Activated naive CD8-positive, alpha-beta T cell (primary cell): ENCODE results near the gene KRT40.

Source experiments
- H3K27ac Mint-ChIP-seq: one replicate; pipeline ENCODE4 v1.8.0; 2021; ENCODE audit warnings: mixed read lengths
- H3K27me3 Mint-ChIP-seq: one replicate; pipeline ENCODE4 v1.8.0; 2021; ENCODE audit warnings: mixed read lengths
- H3K36me3 Mint-ChIP-seq: one replicate; pipeline ENCODE4 v1.8.0; 2021; ENCODE audit warnings: mixed read lengths
- H3K4me1 Mint-ChIP-seq: one replicate; pipeline ENCODE4 v1.8.0; 2021; ENCODE audit warnings: low read depth, mixed read lengths
- H3K4me3 Mint-ChIP-seq: one replicate; pipeline ENCODE4 v1.8.0; 2021; ENCODE audit warnings: mild to moderate bottlenecking, mixed read lengths
- H3K9me3 Mint-ChIP-seq: one replicate; pipeline ENCODE4 v1.8.0; 2021; ENCODE audit warnings: low read depth, mixed read lengths

The KRT40 gene

GRCh38 chr17:40980117-40980516 lies 4.0 kb downstream of the KRT40 start:
- H3K9me3 Mint-ChIP-seq: no peaks in the 10 kb centered on the region
- no peaks in the 10 kb centered on the region for H3K36me3 Mint-ChIP-seq
- H3K4me3 Mint-ChIP-seq: no peak overlapping the region
- peaks cover 13% of the 10 kb centered on the region for H3K27me3 Mint-ChIP-seq
- no peak overlapping the region for H3K27ac Mint-ChIP-seq
- H3K4me1 Mint-ChIP-seq: no peaks in the 10 kb centered on the region

GRCh38 chr17:40978575-40979151 lies 5.5 kb downstream of the KRT40 start:
- no peaks in the 10 kb centered on the region for H3K4me1 Mint-ChIP-seq
- H3K4me3 Mint-ChIP-seq: no peak overlapping the region
- H3K9me3 Mint-ChIP-seq: no peaks in the 10 kb centered on the region
- no peaks in the 10 kb centered on the region for H3K36me3 Mint-ChIP-seq
- H3K27ac Mint-ChIP-seq: no peak overlapping the region
- H3K27me3 Mint-ChIP-seq: peaks cover 11% of the 10 kb centered on the region

- H3K9me3 Mint-ChIP-seq: no peaks in the 10 kb centered on the region
- no peaks in the 10 kb centered on the region for H3K36me3 Mint-ChIP-seq
- H3K4me3 Mint-ChIP-seq: no peak overlapping the region
- peaks cover 10% of the 10 kb centered on the region for H3K27me3 Mint-ChIP-seq
- no peak overlapping the region for H3K27ac Mint-ChIP-seq
- H3K4me1 Mint-ChIP-seq: no peaks in the 10 kb centered on the region
Measured at GRCh38 chr17:40975516-40975915, 8.6 kb downstream of the KRT40 start.

- no peaks in the 10 kb centered on the region for H3K9me3 Mint-ChIP-seq
- H3K4me1 Mint-ChIP-seq: no peaks in the 10 kb centered on the region
- no peaks in the 10 kb centered on the region for H3K36me3 Mint-ChIP-seq
- peaks cover 10% of the 10 kb centered on the region for H3K27me3 Mint-ChIP-seq
- H3K4me3 Mint-ChIP-seq: no peak overlapping the region
- no peak overlapping the region for H3K27ac Mint-ChIP-seq
Measured at GRCh38 chr17:40974366-40974765, 9.8 kb downstream of the KRT40 start.

- Mint-ChIP-seq H3K27ac (no peak overlapping the region), H3K4me3 (no peak overlapping the region), H3K9me3 (no peaks in the 10 kb centered on the region), H3K4me1 (no peaks in the 10 kb centered on the region), H3K27me3 (peaks cover 8% of the 10 kb centered on the region), H3K36me3 (peaks cover 4% of the 10 kb centered on the region)
Measured at GRCh38 chr17:40967582-40967981, 16.5 kb downstream of the KRT40 start.

GRCh38 chr17:40966848-40967247 lies 17.3 kb downstream of the KRT40 start, which contains the start of gene KRT39:
TSS of gene KRT39 (minus strand) at chr17:40966948. CDS start at chr17:40966856, 92 bp downstream.
- H3K4me3 Mint-ChIP-seq: no peak within 1 kb of the TSS
- H3K27me3 Mint-ChIP-seq: peaks cover 8% of the 10 kb centered on the region
- no peak within 1 kb of the TSS for H3K27ac Mint-ChIP-seq
- H3K36me3 Mint-ChIP-seq: peaks cover 4% of the 10 kb centered on the region
- H3K9me3 Mint-ChIP-seq: no peaks in the 10 kb centered on the region
- H3K4me1 Mint-ChIP-seq: no peaks in the 10 kb centered on the region

- Mint-ChIP-seq H3K4me3 (no peak overlapping the region), H3K27ac (no peak overlapping the region), H3K9me3 (no peaks in the 10 kb centered on the region), H3K4me1 (no peaks in the 10 kb centered on the region), H3K27me3 (peaks cover 11% of the 10 kb centered on the region), H3K36me3 (peaks cover 4% of the 10 kb centered on the region)
Measured at GRCh38 chr17:40963838-40964237, 20.3 kb downstream of the KRT40 start.

- Mint-ChIP-seq H3K4me1 (no peaks in the 10 kb centered on the region), H3K27ac (no peak overlapping the region), H3K36me3 (peaks cover 4% of the 10 kb centered on the region), H3K9me3 (no peaks in the 10 kb centered on the region), H3K4me3 (no peak overlapping the region), H3K27me3 (peaks cover 11% of the 10 kb centered on the region)
Measured at GRCh38 chr17:40962059-40962561, 22.0 kb downstream of the KRT40 start.

GRCh38 chr17:40961591-40961990 lies 22.5 kb downstream of the KRT40 start:
- no peaks in the 10 kb centered on the region for H3K9me3 Mint-ChIP-seq
- no peak overlapping the region for H3K27ac Mint-ChIP-seq
- peaks cover 11% of the 10 kb centered on the region for H3K27me3 Mint-ChIP-seq
- H3K4me1 Mint-ChIP-seq: no peaks in the 10 kb centered on the region
- H3K36me3 Mint-ChIP-seq: peaks cover 4% of the 10 kb centered on the region
- H3K4me3 Mint-ChIP-seq: no peak overlapping the region

- H3K27ac Mint-ChIP-seq: no peak overlapping the region
Measured at GRCh38 chr17:40960144-40960543, 24.0 kb downstream of the KRT40 start.

GRCh38 chr17:40958086-40958953 lies 25.8 kb downstream of the KRT40 start:
- no peak overlapping the region for H3K27ac Mint-ChIP-seq
- no peak overlapping the region for H3K4me3 Mint-ChIP-seq
- no peaks in the 10 kb centered on the region for H3K36me3 Mint-ChIP-seq
- H3K4me1 Mint-ChIP-seq: no peaks in the 10 kb centered on the region
- peaks cover 7% of the 10 kb centered on the region for H3K27me3 Mint-ChIP-seq
- no peaks in the 10 kb centered on the region for H3K9me3 Mint-ChIP-seq

More at GRCh38 chr17:40960144-40960543, 24.0 kb downstream of the KRT40 start:
- no peaks in the 10 kb centered on the region for H3K9me3 Mint-ChIP-seq
- H3K36me3 Mint-ChIP-seq: peaks cover 2% of the 10 kb centered on the region
- H3K27me3 Mint-ChIP-seq: peaks cover 11% of the 10 kb centered on the region
- no peaks in the 10 kb centered on the region for H3K4me1 Mint-ChIP-seq
- H3K4me3 Mint-ChIP-seq: no peak overlapping the region

GRCh38 chr17:40956401-40957254 lies 27.5 kb downstream of the KRT40 start:
- Mint-ChIP-seq H3K9me3 (no peaks in the 10 kb centered on the region), H3K4me3 (no peak overlapping the region), H3K27ac (no peak overlapping the region), H3K4me1 (no peaks in the 10 kb centered on the region), H3K27me3 (peaks cover 7% of the 10 kb centered on the region), H3K36me3 (no peaks in the 10 kb centered on the region)

GRCh38 chr17:40953881-40954280 lies 30.2 kb downstream of the KRT40 start:
- Mint-ChIP-seq H3K27ac (no peak overlapping the region), H3K36me3 (no peaks in the 10 kb centered on the region), H3K4me1 (no peaks in the 10 kb centered on the region), H3K9me3 (no peaks in the 10 kb centered on the region), H3K4me3 (no peak overlapping the region), H3K27me3 (peaks cover 16% of the 10 kb centered on the region)

- H3K27me3 Mint-ChIP-seq: peaks cover 19% of the 10 kb centered on the region
- H3K27ac Mint-ChIP-seq: no peak overlapping the region
- H3K36me3 Mint-ChIP-seq: no peaks in the 10 kb centered on the region
- H3K4me3 Mint-ChIP-seq: no peak overlapping the region
- H3K9me3 Mint-ChIP-seq: no peaks in the 10 kb centered on the region
- no peaks in the 10 kb centered on the region for H3K4me1 Mint-ChIP-seq
Measured at GRCh38 chr17:40952661-40953060, 31.5 kb downstream of the KRT40 start.

- Mint-ChIP-seq H3K4me1 (no peaks in the 10 kb centered on the region), H3K36me3 (no peaks in the 10 kb centered on the region), H3K27ac (no peak overlapping the region), H3K9me3 (no peaks in the 10 kb centered on the region), H3K4me3 (no peak overlapping the region), H3K27me3 (peaks cover 22% of the 10 kb centered on the region)
Measured at GRCh38 chr17:40952154-40952553, 32.0 kb downstream of the KRT40 start.
